Vagina (tissue), 2 donors: ENCODE measurements around the gene TXNRD2. TPM values are rescaled to one million over a fixed set of nuclear protein-coding genes. Genes with fewer than 3 reads are reported as not detected.
"Not testable (repeated sequence)": the region's sequence is repeated elsewhere in the genome, so short reads cannot be mapped to it uniquely, and the experiment has no call there.

ENCODE experiments used
- DNase-seq, 2 donors: peaks; one replicate each; pipeline ENCODE4 v3.0.0-alpha.2; 2017; ENCODE audit errors: extremely low spot score in 2 of 2
- H3K27ac ChIP-seq: fragments of 200-600 bp; sonication (generic); one replicate; pipeline ENCODE4 v1.5.1; 2019
- H3K27me3 ChIP-seq: fragments of 200-600 bp; sonication (generic); one replicate; pipeline ENCODE4 v1.5.1; 2019
- H3K36me3 ChIP-seq, 2 donors: fragments of 200-600 bp; sonication (generic); one replicate each; pipeline ENCODE4 v1.5.1; 2017 to 2019
- H3K4me1 ChIP-seq: fragments of 200-600 bp; sonication (generic); one replicate; pipeline ENCODE4 v1.5.1; 2019
- H3K4me3 ChIP-seq, 2 donors: fragments of 200-600 bp; sonication (generic); 1 replicate in 1 of 2; 2 replicates in 1 of 2; pipeline ENCODE4 v1.5.1; 2016 to 2019
- H3K9me3 ChIP-seq: fragments of 200-600 bp; sonication (generic); one replicate; pipeline ENCODE4 v1.5.1; 2019
- CTCF ChIP-seq, 3 experiments: fragments of 450-650 bp in 2 of 3; fragments of 200-600 bp in 1 of 3; sonication (generic) in 1 of 3; IDR thresholded peaks; one replicate each; pipeline ENCODE4 v1.5.1; 2017 to 2019; ENCODE audit warnings: antibody characterized with exemption in 3 of 3, mild to moderate bottlenecking in 2 of 3, moderate library complexity in 2 of 3
- POLR2A ChIP-seq, 2 donors: fragments of 450-650 bp; IDR thresholded peaks; one replicate each; pipeline ENCODE4 v1.6.1; 2017; ENCODE audit warnings: antibody characterized with exemption in 2 of 2, mild to moderate bottlenecking in 2 of 2, moderate library complexity in 2 of 2
- POLR2AphosphoS5 ChIP-seq, 2 donors: sonication (generic); formaldehyde crosslinking; IDR thresholded peaks; one replicate each; pipeline ENCODE4 v1.9.0; 2017; ENCODE audit warnings: antibody characterized with exemption in 2 of 2, mild to moderate bottlenecking in 2 of 2, low read depth in 1 of 2; ENCODE audit not compliant: insufficient read depth in 1 of 2
- intact Hi-C: fragments of 100-400 bp; cut with DNase I; formaldehyde crosslinking; loops from one replicate; pipeline ENCODE4 v1.15.1; 2023
- total RNA-seq: library from RNA; depleted of rRNA; stranded (reverse); fragments of >200 nt; gene quantifications from one replicate; pipeline ENCODE4 v1.2.3, GENCODE V29; 2016

TXNRD2 gene
- total RNA-seq, 1 donor from 2014 or later, result 13.5 TPM

DNA sequence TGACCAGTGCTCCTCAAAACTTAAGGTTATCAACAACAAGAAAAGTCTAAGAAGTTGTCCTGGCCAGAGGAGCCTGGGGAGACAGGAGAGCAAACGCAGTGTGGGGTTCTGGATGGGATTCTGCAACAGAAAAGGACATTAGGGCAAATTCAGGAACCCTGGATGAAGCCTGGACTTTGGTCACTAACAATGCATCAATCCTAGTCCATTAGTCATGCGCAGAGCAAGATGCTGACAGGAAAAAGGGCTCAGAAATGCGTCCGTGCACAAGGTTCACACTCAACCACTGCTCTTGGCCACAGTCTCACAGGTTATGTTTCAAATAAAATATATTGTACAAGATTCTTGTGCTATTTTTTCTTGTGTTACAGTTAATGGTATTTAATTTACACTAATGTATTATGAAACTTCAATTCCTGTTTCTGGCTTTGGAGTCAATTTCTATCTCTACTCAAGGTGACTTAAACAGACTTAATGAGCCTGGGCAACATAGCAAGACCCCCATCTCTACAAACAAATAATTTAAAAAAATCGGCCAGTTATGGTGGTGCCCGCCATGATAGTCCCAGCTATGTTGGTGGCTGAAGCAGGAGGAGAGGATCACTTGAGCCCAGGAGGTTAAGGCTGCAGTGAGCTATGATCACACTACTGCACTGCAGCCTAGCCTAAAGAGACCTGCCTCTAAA, 100.5 kb downstream of the TXNRD2 start:
- Histone ChIP-seq H3K4me1 (peaks cover 38% of the 10 kb centered on the region), H3K36me3 (no peaks in the 10 kb centered on the region), H3K4me3 (no peak overlapping the region), H3K27me3 (no peaks in the 10 kb centered on the region), H3K9me3 (no peaks in the 10 kb centered on the region), H3K27ac (no peak overlapping the region)
- no peak for TF ChIP-seq POLR2A (IDR thresholded peaks at IDR 0.05)
- no peak for TF ChIP-seq POLR2AphosphoS5 (IDR thresholded peaks at IDR 0.05; ENCODE audit: insufficient read depth in 1 of 2, low read depth in 1 of 2)
- TF ChIP-seq CTCF (IDR thresholded peaks at IDR 0.05), result no peak
- no peak for DNase-seq
- intact Hi-C loops, result no loop called here

- DNase-seq, result no peak
- H3K27me3 ChIP-seq, result no peaks in the 10 kb centered on the region
- no peak overlapping the region for H3K27ac ChIP-seq
- no peak overlapping the region for H3K4me3 ChIP-seq
- H3K9me3 ChIP-seq, result no peaks in the 10 kb centered on the region
- peaks cover 32% of the 10 kb centered on the region for H3K4me1 ChIP-seq
- H3K36me3 ChIP-seq, result no peaks in the 10 kb centered on the region
- TF ChIP-seq CTCF (IDR thresholded peaks at IDR 0.05), result no peak
- no peak for TF ChIP-seq POLR2A (IDR thresholded peaks at IDR 0.05)
- intact Hi-C loops, result no loop called here
Observed at GRCh38 chr22:19840059-19840458, 101.6 kb downstream of the TXNRD2 start.

DNA sequence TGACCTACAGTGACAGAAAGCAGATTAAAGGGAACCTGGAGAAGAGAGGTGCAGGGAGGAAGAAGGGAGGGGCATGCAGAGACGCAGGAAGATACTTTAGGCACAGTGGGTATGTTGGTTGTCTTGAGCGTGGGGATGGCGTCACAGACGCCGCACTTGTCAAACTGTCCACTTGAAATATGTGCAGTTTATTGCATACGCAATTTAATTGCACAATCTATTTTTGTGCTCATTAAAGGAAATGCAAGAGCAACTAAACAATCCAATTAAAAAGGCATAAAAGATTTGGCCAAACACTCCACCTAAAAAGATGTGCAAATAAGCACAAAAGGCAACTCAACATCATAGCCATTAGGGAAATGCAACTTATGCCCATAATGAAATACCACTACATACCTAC, 103.7 kb downstream of the TXNRD2 start:
- TF ChIP-seq CTCF (IDR thresholded peaks at IDR 0.05) (no peak), POLR2A (IDR thresholded peaks at IDR 0.05) (no peak), POLR2AphosphoS5 (IDR thresholded peaks at IDR 0.05; ENCODE audit: insufficient read depth in 1 of 2, low read depth in 1 of 2) (no peak)
- Histone ChIP-seq H3K27me3 (no peaks in the 10 kb centered on the region), H3K36me3 (no peaks in the 10 kb centered on the region), H3K9me3 (no peaks in the 10 kb centered on the region), H3K4me1 (peaks cover 10% of the 10 kb centered on the region), H3K4me3 (no peak overlapping the region), H3K27ac (no peak overlapping the region)
- intact Hi-C loops, result no loop called here
- DNase-seq, result no peak

DNA sequence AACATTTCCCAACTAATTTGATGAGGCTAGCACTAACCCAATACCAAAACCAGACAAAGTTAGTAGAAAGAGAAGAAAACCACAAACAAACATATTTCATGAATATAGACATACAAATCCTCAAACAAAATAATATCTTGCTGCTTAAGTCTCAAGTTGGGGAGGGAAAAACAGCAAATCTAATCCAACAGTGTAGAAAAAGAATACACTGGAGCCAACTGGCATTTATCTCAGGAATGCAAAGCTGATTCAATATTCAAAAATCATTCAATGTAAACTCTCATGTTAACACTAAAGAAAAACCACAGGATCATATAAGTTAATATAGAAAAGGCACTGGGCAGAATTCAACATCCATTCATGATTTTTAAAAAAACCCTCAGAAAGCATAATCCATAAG, 105.1 kb downstream of the TXNRD2 start:
- Histone ChIP-seq H3K9me3 (no peaks in the 10 kb centered on the region), H3K4me1 (no peaks in the 10 kb centered on the region), H3K27me3 (no peaks in the 10 kb centered on the region), H3K27ac (no peak overlapping the region), H3K36me3 (no peaks in the 10 kb centered on the region), H3K4me3 (no peak overlapping the region)
- no peak for DNase-seq
- intact Hi-C loops, result no loop called here
- TF ChIP-seq CTCF (IDR thresholded peaks at IDR 0.05) (no peak), POLR2A (IDR thresholded peaks at IDR 0.05) (no peak), POLR2AphosphoS5 (IDR thresholded peaks at IDR 0.05; ENCODE audit: insufficient read depth in 1 of 2, low read depth in 1 of 2) (no peak)

GRCh38 chr22:19834599-19834998, 107.0 kb downstream of the TXNRD2 start:
- no peaks in the 10 kb centered on the region for H3K36me3 ChIP-seq
- no peak for TF ChIP-seq CTCF (IDR thresholded peaks at IDR 0.05)
- TF ChIP-seq POLR2A (IDR thresholded peaks at IDR 0.05), result no peak
- TF ChIP-seq POLR2AphosphoS5 (IDR thresholded peaks at IDR 0.05; ENCODE audit: insufficient read depth in 1 of 2, low read depth in 1 of 2), result no peak
- no peaks in the 10 kb centered on the region for H3K27me3 ChIP-seq
- no peak overlapping the region for H3K27ac ChIP-seq
- DNase-seq, result no peak
- intact Hi-C loops, result no loop called here
- H3K4me1 ChIP-seq, result no peaks in the 10 kb centered on the region
- H3K4me3 ChIP-seq, result no peak overlapping the region
- H3K9me3 ChIP-seq, result no peaks in the 10 kb centered on the region

DNA sequence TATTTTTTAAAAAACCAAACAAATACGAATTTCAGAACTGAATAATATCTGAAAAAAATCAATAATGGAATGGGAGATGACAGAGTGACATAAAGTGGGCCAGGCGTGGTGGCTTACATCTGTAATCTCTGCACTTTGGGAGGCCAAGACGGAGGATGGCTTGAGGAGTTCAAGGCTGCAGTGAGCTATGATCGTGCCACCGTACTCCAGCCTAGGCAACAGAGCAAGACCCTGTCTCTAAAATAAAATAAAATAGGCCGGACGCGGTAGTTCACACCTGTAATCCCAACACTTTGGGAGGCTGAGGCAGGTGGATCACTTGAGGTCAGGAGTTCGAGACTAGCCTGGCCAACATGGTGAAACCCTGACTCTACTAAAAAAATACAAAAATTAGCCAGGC, 108.3 kb downstream of the TXNRD2 start:
- H3K36me3 ChIP-seq, DNase-seq, H3K4me3 ChIP-seq, H3K27ac ChIP-seq, intact Hi-C loops, H3K4me1 ChIP-seq, H3K27me3 ChIP-seq, H3K9me3 ChIP-seq: not testable (repeated sequence)
